IPS-20b (cell line): Measurements from ENCODE around the gene TRPC4AP.

Experiments
- H3K27ac ChIP-seq: one replicate; pipeline ENCODE4 v1.5.1; 2013; ENCODE audit warnings: low read length
- H3K27me3 ChIP-seq: 2 replicates; pipeline ENCODE4 v1.6.1; 2013; ENCODE audit warnings: mild to moderate bottlenecking, low read length, inconsistent platforms; ENCODE audit not compliant: insufficient read depth
- H3K36me3 ChIP-seq: 2 replicates; pipeline ENCODE4 v1.6.1; 2013; ENCODE audit warnings: low read depth, mild to moderate bottlenecking, inconsistent platforms, low read length, moderate library complexity; ENCODE audit not compliant: insufficient read depth
- H3K4me1 ChIP-seq: 2 replicates; pipeline ENCODE4 v1.6.1; 2013; ENCODE audit warnings: mild to moderate bottlenecking, control low read depth, inconsistent platforms, low read length, moderate library complexity; ENCODE audit not compliant: insufficient read depth
- H3K4me3 ChIP-seq: 2 replicates; pipeline ENCODE4 v1.5.1; 2013; ENCODE audit warnings: mild to moderate bottlenecking, low read length, inconsistent platforms
- H3K9ac ChIP-seq: 2 replicates; pipeline ENCODE4 v1.6.1; 2013; ENCODE audit warnings: low read depth, mild to moderate bottlenecking, inconsistent platforms, low read length, moderate library complexity
- H3K9me3 ChIP-seq: 2 replicates; pipeline ENCODE4 v1.6.1; 2013; ENCODE audit warnings: mild to moderate bottlenecking, low read depth, low read length, inconsistent platforms; ENCODE audit not compliant: insufficient read depth

TRPC4AP gene

DNA sequence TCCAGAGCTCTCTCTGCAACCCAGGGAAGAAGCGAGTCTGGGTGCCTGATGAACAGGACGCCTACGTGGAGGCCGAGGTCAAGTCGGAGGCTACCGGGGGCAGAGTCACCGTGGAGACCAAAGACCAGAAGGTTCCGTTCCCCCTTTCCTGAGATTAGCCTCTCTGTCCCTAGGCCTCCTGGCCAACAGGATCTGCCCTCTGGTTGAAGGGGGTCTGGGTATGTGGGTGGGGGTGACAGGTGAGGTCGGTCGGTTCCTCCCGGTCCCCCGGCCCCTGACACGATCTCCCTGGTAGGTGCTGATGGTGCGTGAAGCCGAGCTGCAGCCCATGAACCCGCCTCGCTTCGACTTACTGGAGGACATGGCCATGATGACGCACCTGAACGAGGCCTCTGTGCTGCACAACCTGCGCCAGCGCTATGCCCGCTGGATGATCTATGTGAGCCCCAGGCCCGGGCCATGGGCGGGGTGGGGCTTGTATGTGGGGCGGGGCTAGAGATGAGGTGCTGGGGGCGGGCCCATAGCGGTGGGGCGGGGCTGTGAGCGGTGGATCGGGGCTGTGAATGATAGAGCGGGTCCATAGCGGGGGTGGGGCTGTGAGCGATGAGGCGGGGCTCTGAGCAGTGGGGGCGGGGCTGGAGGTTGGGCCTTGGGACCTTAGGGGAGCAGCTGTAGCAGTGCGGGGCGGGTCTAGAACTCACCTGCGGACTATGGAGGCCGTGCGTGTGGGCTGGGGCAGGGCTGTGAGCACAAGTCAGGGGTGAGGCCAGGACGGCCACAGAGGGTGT, 113.0 kb downstream of the TRPC4AP start:
- no peaks in the 10 kb centered on the region for H3K36me3 ChIP-seq
- H3K27ac ChIP-seq = no peak overlapping the region
- H3K9ac ChIP-seq = no peak overlapping the region
- H3K4me1 ChIP-seq = peaks cover 14% of the 10 kb centered on the region; the same call in 1 of the 2 replicates
- H3K4me3 ChIP-seq = no peak overlapping the region
- H3K27me3 ChIP-seq = peaks cover 21% of the 10 kb centered on the region
- no peaks in the 10 kb centered on the region for H3K9me3 ChIP-seq

DNA sequence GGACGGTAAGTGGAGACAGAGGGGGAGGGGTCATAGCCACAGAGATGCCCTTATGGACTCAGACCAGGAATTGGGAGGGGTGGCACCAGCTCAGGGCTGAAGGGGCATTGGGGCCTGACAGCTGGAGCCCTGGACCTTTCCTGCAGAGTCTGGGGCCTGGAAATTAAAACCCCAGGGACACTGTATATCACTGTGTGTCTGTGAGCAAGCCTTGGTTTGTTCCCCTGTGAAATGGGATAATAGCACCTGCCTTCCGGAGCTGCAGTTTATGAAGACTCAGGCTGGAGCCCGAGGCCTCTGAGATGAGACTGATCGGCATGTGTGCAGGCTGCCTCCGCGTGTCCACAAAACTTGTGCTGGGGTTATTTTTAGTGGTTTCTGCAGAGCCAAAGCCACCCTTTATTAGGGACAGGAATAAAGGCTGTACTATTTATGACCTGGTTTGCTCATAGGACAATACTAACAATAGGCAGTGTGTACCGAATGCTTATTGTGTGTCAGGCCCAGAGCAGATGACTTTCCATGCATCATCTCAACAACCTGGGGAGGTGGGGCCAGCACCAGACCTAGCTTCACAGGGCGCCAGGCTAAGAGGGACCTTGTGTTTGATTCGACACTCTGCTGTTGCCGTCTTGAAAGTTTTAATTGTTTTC, 114.4 kb downstream of the TRPC4AP start:
- no peak overlapping the region for H3K27ac ChIP-seq
- H3K4me1 ChIP-seq = peaks cover 8% of the 10 kb centered on the region; the same call in 1 of the 2 replicates
- no peaks in the 10 kb centered on the region for H3K36me3 ChIP-seq
- H3K4me3 ChIP-seq = no peak overlapping the region
- no peak overlapping the region for H3K9ac ChIP-seq
- H3K27me3 ChIP-seq = peaks cover 14% of the 10 kb centered on the region
- H3K9me3 ChIP-seq = no peaks in the 10 kb centered on the region

DNA sequence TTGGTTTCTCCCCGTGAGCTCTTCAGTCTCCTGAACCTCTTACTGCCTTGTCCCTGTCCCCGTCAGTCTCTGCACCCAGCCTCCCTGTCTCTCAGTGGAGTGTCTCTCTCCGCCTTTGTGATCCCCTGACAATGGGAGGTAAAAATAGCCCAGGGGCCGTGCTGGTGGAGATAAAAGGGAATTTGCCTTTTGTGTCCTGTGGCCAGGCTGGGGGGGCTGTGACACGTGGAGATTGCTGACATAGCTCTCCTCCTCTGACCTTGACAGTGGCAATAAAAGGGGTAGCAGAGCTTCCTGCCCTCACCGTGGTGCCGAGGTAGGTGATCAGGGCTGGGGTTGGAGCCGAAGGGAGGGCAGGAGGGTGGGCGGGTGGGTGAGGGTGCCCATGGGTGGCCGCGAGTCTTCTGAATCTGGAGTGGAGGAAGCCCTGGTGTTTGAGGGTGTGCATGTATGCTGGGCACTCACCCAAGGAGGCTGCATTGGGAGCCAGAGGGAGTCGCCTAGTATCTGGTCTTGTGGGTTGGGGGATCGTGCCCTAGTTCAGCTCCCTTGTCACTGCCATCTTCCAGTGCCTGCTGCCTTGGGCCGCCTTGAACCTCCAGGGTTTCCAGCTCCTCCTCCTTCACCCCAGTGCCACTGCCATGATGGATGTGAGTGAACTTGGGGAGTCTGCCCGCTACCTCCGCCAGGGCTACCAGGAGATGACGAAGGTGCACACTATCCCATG, 115.1 kb downstream of the TRPC4AP start:
- Histone ChIP-seq H3K4me1 (peaks cover 7% of the 10 kb centered on the region; the same call in 1 of the 2 replicates), H3K9me3 (no peaks in the 10 kb centered on the region), H3K4me3 (no peak overlapping the region), H3K27me3 (peaks cover 7% of the 10 kb centered on the region), H3K36me3 (no peaks in the 10 kb centered on the region), H3K9ac (no peak overlapping the region), H3K27ac (no peak overlapping the region)

DNA sequence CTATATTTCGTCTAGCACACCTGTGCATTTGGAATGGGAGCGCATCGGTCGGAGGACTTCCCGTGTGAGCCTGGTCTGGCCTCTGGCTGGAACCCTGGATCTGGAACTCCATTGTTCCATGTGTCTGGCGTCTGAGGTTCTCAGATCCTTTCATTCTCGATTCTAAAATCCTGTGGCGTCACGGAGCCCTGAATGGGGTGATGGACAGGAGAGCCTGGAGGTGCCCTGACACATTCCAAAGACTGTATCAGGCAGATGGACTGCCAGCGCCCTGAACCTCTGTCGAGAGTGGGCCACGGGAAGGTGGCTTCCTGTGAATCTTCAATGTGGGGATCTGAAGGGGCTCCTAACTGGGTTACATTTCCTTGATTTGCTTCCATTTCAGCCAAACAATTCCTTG, 116.3 kb downstream of the TRPC4AP start:
- no peaks in the 10 kb centered on the region for H3K36me3 ChIP-seq
- no peak overlapping the region for H3K9ac ChIP-seq
- H3K27ac ChIP-seq = no peak overlapping the region

DNA sequence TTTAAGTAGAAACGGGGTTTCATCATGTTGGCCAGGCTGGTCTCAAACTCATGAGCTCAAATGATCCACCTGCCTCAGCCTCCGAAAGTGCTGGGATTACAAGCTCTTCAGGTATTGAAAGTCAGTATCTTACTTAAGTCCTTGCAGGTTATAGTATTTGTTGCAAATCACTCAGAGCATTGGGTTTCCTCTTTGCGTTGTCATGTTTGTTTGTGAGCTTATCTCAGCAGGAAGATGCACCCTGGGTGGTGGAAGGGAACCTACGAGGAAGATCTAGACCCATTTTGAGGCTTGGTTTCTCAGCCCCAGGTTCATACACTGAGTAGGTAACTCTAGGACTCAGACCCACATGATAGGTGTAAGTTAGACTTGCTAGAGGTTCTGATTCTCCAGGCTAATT, 118.4 kb downstream of the TRPC4AP start:
- H3K27ac ChIP-seq = no peak overlapping the region
- peaks cover 3% of the 10 kb centered on the region; the same call in 1 of the 2 replicates for H3K4me1 ChIP-seq

More for the DNA sequence above, 116.3 kb downstream of the TRPC4AP start:
- H3K4me3 ChIP-seq = no peak overlapping the region
- H3K4me1 ChIP-seq = peaks cover 7% of the 10 kb centered on the region; the same call in 1 of the 2 replicates
- H3K9me3 ChIP-seq = no peaks in the 10 kb centered on the region
- H3K27me3 ChIP-seq = no peaks in the 10 kb centered on the region

DNA sequence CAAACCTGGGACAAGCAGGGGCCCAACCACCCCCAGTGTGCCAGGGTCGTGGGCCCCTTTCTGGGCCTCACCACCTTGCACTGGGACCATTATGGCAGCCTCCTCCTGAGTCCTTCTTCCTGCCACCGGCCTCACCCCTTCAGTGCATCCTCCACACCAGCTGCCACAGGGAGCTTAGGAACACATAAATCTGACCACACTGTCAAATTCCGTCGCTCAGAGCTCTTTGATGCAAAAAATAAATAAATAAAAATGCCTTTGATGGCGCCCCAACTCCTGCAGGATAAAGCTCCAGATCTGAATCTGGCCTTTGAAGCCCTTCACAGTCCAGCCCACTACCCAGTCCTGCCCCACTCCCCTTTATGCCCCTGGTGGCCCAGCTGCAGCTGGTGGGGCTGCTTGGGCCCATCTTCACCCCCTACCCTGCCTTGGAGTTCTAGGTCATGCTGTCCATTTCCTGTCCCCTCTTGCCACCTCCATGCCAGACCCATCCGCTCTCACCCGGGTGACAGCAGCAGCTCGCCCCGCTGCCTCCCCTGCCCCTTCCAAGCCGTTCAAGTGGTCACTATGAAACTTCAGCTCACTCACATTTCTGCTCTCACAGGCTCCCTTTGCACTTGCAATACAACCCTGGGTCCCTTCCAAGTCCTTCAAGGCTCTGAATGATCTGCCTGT, 120.9 kb downstream of the TRPC4AP start:
- Histone ChIP-seq H3K9ac (no peak overlapping the region), H3K4me3 (no peak overlapping the region), H3K27ac (no peak overlapping the region), H3K36me3 (no peaks in the 10 kb centered on the region), H3K27me3 (no peaks in the 10 kb centered on the region), H3K9me3 (no peaks in the 10 kb centered on the region), H3K4me1 (no peaks in the 10 kb centered on the region; the same call in 1 of the 2 replicates)

More for the DNA sequence above, 118.4 kb downstream of the TRPC4AP start:
- Histone ChIP-seq H3K36me3 (no peaks in the 10 kb centered on the region), H3K9me3 (no peaks in the 10 kb centered on the region), H3K4me3 (no peak overlapping the region), H3K27me3 (no peaks in the 10 kb centered on the region), H3K9ac (no peak overlapping the region)

DNA sequence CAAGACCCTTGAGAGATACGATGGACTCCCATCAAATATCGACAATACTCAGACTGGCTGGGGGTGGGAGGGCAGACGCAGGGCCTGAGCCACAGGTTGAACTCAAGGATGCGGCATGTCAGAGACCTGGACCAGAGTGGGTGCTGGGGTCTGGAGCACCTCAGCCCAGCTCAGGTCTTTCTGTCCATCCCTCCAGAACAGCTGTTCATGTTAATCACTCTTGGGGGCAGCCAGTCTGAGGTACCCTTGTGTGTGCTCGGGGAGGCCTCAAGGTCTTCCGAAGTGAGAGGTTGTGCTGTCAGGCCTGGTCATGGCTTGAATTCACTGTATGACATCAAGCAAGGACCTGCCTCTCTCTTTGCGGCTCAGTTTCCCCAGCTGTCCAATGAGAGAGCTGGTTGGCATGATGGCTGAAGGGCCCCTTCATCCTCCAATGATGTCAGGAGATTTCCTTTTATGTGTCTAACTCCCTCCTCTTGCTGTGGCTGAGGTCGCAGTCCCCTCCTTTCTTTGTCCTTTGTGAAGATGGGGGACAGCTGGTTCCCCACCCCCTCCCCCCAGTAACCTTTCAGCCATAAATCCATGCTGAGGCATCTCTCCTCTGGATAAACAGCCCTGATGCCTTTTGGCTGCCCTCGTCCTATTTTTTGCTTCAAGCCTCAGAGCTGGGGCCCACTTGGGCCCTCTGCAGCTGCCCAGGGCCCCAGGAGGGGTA, 121.6 kb downstream of the TRPC4AP start:
- Histone ChIP-seq H3K27ac (no peak overlapping the region), H3K27me3 (no peaks in the 10 kb centered on the region), H3K9ac (no peak overlapping the region), H3K4me3 (no peak overlapping the region), H3K36me3 (no peaks in the 10 kb centered on the region), H3K4me1 (no peaks in the 10 kb centered on the region; the same call in 1 of the 2 replicates), H3K9me3 (no peaks in the 10 kb centered on the region)

DNA sequence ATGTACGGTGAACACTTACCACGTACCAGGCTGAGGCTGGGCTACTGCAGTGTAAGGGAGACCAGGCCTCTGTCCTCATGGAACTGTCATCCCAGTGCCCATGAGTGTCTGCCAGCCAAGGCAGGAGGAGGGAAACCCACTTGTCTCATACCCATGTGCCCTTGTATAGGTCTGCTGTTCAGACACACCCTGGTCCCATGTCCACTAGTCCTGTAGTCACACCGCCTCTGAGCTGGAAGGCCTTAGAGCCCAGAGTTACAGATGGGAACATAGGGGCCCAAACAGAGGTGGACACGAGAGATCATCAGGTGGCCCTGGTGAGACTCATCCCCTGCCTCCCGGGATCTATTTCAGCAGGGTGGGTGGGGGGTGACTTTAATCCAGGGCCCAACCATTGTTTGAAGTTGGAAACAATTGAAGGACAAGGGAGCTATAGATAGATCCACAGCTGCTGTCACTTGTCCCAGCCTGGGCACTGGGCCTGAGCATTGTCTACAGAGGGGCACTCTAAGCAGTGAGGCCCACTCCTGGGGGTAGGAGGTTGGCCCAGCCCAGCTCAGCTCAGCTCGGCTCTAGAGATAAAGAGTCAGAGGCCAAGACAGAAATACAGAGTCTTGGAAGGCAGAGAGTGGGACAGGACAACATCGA, 122.3 kb downstream of the TRPC4AP start:
- no peaks in the 10 kb centered on the region; the same call in 1 of the 2 replicates for H3K4me1 ChIP-seq
- H3K36me3 ChIP-seq = no peaks in the 10 kb centered on the region
- H3K27ac ChIP-seq = no peak overlapping the region

DNA sequence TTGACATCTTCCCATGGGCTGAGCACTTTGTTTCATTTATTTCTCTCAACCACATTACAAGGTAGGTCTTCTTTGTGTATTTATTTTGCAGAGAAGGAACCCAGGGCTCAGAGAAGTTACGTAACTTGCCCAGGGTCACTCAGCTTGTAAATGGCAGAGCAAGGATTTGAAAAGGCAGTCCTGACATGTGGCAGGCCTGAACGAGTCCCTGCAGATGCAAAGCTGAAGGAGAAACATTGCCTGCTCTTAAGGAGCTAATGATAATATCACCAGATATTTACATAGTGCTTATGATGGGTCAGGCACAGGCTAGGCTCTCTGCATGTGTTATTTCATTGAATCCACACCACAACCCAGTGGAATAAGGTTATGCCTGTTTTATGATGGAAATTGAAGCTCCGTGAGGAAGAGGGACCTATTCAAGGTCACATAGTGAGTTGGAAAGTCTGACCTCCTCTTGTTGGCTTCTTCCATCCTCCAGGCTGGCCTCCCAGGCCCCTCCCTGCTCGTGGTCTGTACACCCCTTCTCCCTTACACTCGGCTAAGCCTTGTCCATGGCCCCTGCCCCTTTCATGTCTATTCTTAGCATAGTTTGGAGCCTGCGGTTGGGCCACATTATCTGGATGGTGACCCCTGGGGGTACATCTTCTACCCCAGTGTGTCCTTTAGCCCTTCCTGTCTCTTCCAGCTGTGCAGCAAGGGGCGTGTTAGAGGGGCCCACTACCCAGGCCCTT, 124.4 kb downstream of the TRPC4AP start:
- H3K4me1 ChIP-seq = no peaks in the 10 kb centered on the region
- H3K27ac ChIP-seq = no peak overlapping the region
- no peaks in the 10 kb centered on the region for H3K27me3 ChIP-seq
- no peaks in the 10 kb centered on the region for H3K36me3 ChIP-seq
- no peak overlapping the region for H3K4me3 ChIP-seq
- H3K9ac ChIP-seq = no peak overlapping the region
- no peaks in the 10 kb centered on the region for H3K9me3 ChIP-seq

More for the DNA sequence above, 122.3 kb downstream of the TRPC4AP start:
- Histone ChIP-seq H3K9me3 (no peaks in the 10 kb centered on the region), H3K4me3 (no peak overlapping the region), H3K9ac (no peak overlapping the region), H3K27me3 (no peaks in the 10 kb centered on the region)

DNA sequence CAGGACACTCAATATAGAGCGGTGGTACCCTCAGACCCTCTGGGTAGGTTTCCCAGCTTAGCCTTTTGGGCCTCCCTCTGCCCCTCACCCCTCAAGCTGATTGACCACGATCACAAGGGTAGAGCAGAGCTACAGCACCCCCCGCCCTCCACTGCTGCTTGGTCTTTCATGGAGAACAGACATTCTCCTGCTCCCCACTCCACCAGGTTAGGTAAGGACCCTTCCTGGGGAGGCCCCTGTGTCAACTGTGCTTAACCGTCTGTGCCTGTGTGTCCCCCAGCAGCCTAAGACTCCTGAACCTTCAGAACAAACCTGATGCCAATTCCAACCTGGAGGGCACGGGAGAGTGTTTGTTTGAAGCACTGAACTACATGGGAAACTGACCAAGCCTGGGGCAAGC, 125.2 kb downstream of the TRPC4AP start:
- H3K36me3 ChIP-seq = no peaks in the 10 kb centered on the region
- no peaks in the 10 kb centered on the region for H3K27me3 ChIP-seq
- no peaks in the 10 kb centered on the region for H3K4me1 ChIP-seq
- no peak overlapping the region for H3K9ac ChIP-seq
- H3K4me3 ChIP-seq = no peak overlapping the region
- H3K27ac ChIP-seq = no peak overlapping the region
- no peaks in the 10 kb centered on the region for H3K9me3 ChIP-seq
